ENCODE measurements around the gene MEGF11.
A peak's percentile ranks its signal among the peaks of the same experiment; 100 is the strongest.

The MEGF11 gene

DNA sequence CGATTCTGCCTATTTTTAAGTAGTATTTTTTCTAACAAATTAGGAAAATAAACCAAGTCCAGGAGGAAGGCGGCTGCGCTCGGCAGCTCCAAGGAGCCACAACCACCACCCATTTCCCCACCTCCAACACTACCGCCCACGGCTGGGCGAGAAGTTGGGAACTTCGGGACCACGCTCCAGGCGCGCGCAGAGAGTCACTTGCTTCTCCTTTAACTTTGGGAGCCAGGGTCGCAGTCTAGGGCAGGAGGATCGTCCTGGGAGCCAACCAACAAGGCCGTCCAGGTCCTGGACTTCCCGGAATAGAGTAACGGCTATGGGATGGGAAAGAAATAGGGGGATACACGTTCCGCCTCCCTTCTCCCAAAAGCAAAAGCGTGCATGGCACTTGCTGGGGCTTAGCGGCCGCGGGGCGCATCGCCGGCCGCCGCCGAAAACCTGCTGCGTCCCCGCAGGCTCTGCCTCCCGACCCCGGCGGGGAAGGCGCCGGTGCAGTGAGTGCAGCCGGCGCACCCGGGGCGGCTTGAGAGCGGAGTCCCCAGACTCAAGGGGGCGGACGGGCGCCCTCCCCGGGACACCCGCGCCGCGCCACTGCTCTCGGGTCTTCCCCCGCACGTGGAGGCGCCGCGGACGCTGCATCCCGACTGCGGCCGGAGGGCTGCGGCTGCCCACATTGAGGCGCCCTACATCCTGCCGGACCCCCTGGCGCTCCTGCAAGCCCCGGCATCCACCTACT is 699 bp downstream of the MEGF11 start (continued):
- TF ChIP-seq ZNF837 (tag by site-specific recombination; IDR thresholded peaks at IDR 0.05) (no peak), ZNF138 (tag by site-specific recombination; IDR thresholded peaks at IDR 0.05; ENCODE audit: borderline replicate concordance) (no peak), ZNF76 (tag by site-specific recombination; IDR thresholded peaks at IDR 0.05; ENCODE audit: borderline replicate concordance, low read depth) (peak; percentile 22; the same call in 1 of the 2 replicates), ZNF426 (tag by site-specific recombination; IDR thresholded peaks at IDR 0.05) (no peak), ZNF610 (tag by site-specific recombination; IDR thresholded peaks at IDR 0.05; ENCODE audit: borderline replicate concordance) (no peak), ZNF654 (tag by site-specific recombination; IDR thresholded peaks at IDR 0.05; ENCODE audit: low read depth) (no peak), ZNF184 (tag by site-specific recombination; IDR thresholded peaks at IDR 0.05) (no peak), ZNF664 (tag by site-specific recombination; IDR thresholded peaks at IDR 0.05) (no peak), SETDB1 (IDR thresholded peaks at IDR 0.05; ENCODE audit: insufficient read length, low read length) (no peak), TCF7L2 (IDR thresholded peaks at IDR 0.05; ENCODE audit: borderline replicate concordance, low read depth, low read length) (no peak), FEZF1 (tag by site-specific recombination; IDR thresholded peaks at IDR 0.05) (no peak), BCL11A (tag by site-specific recombination; IDR thresholded peaks at IDR 0.05; ENCODE audit: low read depth) (no peak), KLF8 (tag by site-specific recombination; IDR thresholded peaks at IDR 0.05) (no peak), ZNF585B (tag by site-specific recombination; IDR thresholded peaks at IDR 0.05) (no peak), ZNF777 (tag by site-specific recombination; IDR thresholded peaks at IDR 0.05; ENCODE audit: borderline replicate concordance) (peak; percentile 41; the same call in 1 of the 2 replicates), ZBTB48 (tag by site-specific recombination; IDR thresholded peaks at IDR 0.05) (no peak; the same call in 1 of the 2 replicates), ZNF239 (tag by site-specific recombination; IDR thresholded peaks at IDR 0.05) (no peak), ZBTB7A (tag by site-specific recombination; IDR thresholded peaks at IDR 0.05; ENCODE audit: low read depth) (0 out of 2 replicates have a peak, but pooled peaks have one; percentile 59), ZBTB1 (tag by site-specific recombination; IDR thresholded peaks at IDR 0.05) (no peak), ZNF335 (tag by site-specific recombination; conservative IDR thresholded peaks at IDR 0.05) (peak; percentile 90), ZNF302 (tag by site-specific recombination; IDR thresholded peaks at IDR 0.05; ENCODE audit: low read depth) (no peak), ZFP69B (tag by site-specific recombination; IDR thresholded peaks at IDR 0.05) (no peak), ZNF571 (tag by site-specific recombination; IDR thresholded peaks at IDR 0.05) (no peak), ZNF223 (tag by site-specific recombination; IDR thresholded peaks at IDR 0.05) (no peak), PRDM1 (tag by site-specific recombination; IDR thresholded peaks at IDR 0.05) (no peak), ZNF112 (tag by site-specific recombination; IDR thresholded peaks at IDR 0.05) (no peak), PATZ1 (tag by site-specific recombination; IDR thresholded peaks at IDR 0.05) (peak; percentile 3), ZNF23 (tag by site-specific recombination; IDR thresholded peaks at IDR 0.05; ENCODE audit: borderline replicate concordance) (no peak)
- TF ChIP-seq, protein P1, sequence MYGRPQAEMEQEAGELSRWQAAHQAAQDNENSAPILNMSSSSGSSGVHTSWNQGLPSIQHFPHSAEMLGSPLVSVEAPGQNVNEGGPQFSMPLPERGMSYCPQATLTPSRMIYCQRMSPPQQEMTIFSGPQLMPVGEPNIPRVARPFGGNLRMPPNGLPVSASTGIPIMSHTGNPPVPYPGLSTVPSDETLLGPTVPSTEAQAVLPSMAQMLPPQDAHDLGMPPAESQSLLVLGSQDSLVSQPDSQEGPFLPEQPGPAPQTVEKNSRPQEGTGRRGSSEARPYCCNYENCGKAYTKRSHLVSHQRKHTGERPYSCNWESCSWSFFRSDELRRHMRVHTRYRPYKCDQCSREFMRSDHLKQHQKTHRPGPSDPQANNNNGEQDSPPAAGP (tag by site-specific recombination; IDR thresholded peaks at IDR 0.05): 0 out of 2 replicates have a peak, but pooled peaks have one; percentile 11
- TF ChIP-seq, protein P2, sequence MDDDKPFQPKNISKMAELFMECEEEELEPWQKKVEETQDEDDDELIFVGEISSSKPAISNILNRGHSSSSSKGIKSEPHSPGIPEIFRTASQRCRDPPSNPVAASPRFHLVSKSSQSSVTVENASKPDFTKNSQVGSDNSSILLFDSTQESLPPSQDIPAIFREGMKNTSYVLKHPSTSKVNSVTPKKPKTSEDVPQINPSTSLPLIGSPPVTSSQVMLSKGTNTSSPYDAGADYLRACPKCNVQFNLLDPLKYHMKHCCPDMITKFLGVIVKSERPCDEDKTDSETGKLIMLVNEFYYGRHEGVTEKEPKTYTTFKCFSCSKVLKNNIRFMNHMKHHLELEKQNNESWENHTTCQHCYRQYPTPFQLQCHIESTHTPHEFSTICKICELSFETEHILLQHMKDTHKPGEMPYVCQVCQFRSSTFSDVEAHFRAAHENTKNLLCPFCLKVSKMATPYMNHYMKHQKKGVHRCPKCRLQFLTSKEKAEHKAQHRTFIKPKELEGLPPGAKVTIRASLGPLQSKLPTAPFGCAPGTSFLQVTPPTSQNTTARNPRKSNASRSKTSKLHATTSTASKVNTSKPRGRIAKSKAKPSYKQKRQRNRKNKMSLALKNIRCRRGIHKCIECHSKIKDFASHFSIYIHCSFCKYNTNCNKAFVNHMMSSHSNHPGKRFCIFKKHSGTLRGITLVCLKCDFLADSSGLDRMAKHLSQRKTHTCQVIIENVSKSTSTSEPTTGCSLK (tag by site-specific recombination; IDR thresholded peaks at IDR 0.05): no peak
- TF ChIP-seq, protein P3, sequence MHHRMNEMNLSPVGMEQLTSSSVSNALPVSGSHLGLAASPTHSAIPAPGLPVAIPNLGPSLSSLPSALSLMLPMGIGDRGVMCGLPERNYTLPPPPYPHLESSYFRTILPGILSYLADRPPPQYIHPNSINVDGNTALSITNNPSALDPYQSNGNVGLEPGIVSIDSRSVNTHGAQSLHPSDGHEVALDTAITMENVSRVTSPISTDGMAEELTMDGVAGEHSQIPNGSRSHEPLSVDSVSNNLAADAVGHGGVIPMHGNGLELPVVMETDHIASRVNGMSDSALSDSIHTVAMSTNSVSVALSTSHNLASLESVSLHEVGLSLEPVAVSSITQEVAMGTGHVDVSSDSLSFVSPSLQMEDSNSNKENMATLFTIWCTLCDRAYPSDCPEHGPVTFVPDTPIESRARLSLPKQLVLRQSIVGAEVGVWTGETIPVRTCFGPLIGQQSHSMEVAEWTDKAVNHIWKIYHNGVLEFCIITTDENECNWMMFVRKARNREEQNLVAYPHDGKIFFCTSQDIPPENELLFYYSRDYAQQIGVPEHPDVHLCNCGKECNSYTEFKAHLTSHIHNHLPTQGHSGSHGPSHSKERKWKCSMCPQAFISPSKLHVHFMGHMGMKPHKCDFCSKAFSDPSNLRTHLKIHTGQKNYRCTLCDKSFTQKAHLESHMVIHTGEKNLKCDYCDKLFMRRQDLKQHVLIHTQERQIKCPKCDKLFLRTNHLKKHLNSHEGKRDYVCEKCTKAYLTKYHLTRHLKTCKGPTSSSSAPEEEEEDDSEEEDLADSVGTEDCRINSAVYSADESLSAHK (tag by site-specific recombination; IDR thresholded peaks at IDR 0.05): no peak; the same call in 1 of the 2 replicates
- TF ChIP-seq, protein P4, sequence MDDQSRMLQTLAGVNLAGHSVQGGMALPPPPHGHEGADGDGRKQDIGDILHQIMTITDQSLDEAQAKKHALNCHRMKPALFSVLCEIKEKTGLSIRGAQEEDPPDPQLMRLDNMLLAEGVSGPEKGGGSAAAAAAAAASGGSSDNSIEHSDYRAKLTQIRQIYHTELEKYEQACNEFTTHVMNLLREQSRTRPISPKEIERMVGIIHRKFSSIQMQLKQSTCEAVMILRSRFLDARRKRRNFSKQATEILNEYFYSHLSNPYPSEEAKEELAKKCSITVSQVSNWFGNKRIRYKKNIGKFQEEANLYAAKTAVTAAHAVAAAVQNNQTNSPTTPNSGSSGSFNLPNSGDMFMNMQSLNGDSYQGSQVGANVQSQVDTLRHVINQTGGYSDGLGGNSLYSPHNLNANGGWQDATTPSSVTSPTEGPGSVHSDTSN (CRISPR knock-in tag; IDR thresholded peaks at IDR 0.05): no peak
